Left ventricle myocardium inferior (tissue), 1 donor: ENCODE measurements around the gene TOR3A. TPM values are rescaled to one million over a fixed set of nuclear protein-coding genes. Genes with fewer than 3 reads are reported as not detected.
A peak's percentile ranks its signal among the peaks of the same experiment; 100 is the strongest.
"Not testable (repeated sequence)": the region's sequence is repeated elsewhere in the genome, so short reads cannot be mapped to it uniquely, and the experiment has no call there.

Experiments
- DNase-seq: peaks from one replicate; pipeline ENCODE4 v3.0.0-alpha.2; 2020
- H3K27ac ChIP-seq: fragments of 200-600 bp; replicated peaks from 2 replicates; pipeline ENCODE4 v1.8.0; 2021
- H3K27me3 ChIP-seq: fragments of 200-600 bp; 2 replicates; pipeline ENCODE4 v1.8.0; 2021; ENCODE audit warnings: low read depth
- H3K36me3 ChIP-seq: fragments of 200-600 bp; 2 replicates; pipeline ENCODE4 v1.8.0; 2021
- H3K4me1 ChIP-seq: fragments of 200-600 bp; 2 replicates; pipeline ENCODE4 v1.8.0; 2021
- H3K4me3 ChIP-seq: fragments of 200-600 bp; 2 replicates; pipeline ENCODE4 v1.8.0; 2021; ENCODE audit warnings: mild to moderate bottlenecking, moderate library complexity
- H3K9me3 ChIP-seq: fragments of 200-600 bp; replicated peaks from 2 replicates; pipeline ENCODE4 v1.8.0; 2021
- intact Hi-C: fragments of 100-400 bp; cut with micrococcal nuclease; formaldehyde crosslinking; loops from one replicate; pipeline ENCODE4 v1.11.0; 2022
- long read RNA-seq: library from polyadenylated mRNA; unstranded; transcript quantifications from one replicate; pipeline ENCODE4 v2.0.0, GENCODE V29; 2021
- total RNA-seq: library from RNA; stranded (reverse); fragmentation: NEBNext Ultra II Directional; extraction: Animal tissue kit (Norgen Biotek cat#: 25700); gene quantifications from one replicate; pipeline ENCODE4 v1.2.1, GENCODE V29; 2021
- TF ChIP-seq, protein P1 (sequence below): fragments of 200-600 bp; IDR thresholded peaks from 2 replicates; pipeline ENCODE4 v1.8.0; 2021; ENCODE audit warnings: antibody characterized with exemption, mild to moderate bottlenecking, borderline replicate concordance
- donor health status: DM: no; HTN: yes; CAD: no; lungs with severe emphysema.

The TOR3A gene, protein sequence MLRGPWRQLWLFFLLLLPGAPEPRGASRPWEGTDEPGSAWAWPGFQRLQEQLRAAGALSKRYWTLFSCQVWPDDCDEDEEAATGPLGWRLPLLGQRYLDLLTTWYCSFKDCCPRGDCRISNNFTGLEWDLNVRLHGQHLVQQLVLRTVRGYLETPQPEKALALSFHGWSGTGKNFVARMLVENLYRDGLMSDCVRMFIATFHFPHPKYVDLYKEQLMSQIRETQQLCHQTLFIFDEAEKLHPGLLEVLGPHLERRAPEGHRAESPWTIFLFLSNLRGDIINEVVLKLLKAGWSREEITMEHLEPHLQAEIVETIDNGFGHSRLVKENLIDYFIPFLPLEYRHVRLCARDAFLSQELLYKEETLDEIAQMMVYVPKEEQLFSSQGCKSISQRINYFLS
- total RNA-seq = 9.6 TPM
- long read RNA-seq, transcript TOR3A-203 (6 exons, 2,724 nt) = major isoform, 30 of 42 reads
- long read RNA-seq, partial matches to known transcripts = 3 of 42 reads
- long read RNA-seq, other reads (novel, unspliced or antisense) = 9 of 42 reads

DNA sequence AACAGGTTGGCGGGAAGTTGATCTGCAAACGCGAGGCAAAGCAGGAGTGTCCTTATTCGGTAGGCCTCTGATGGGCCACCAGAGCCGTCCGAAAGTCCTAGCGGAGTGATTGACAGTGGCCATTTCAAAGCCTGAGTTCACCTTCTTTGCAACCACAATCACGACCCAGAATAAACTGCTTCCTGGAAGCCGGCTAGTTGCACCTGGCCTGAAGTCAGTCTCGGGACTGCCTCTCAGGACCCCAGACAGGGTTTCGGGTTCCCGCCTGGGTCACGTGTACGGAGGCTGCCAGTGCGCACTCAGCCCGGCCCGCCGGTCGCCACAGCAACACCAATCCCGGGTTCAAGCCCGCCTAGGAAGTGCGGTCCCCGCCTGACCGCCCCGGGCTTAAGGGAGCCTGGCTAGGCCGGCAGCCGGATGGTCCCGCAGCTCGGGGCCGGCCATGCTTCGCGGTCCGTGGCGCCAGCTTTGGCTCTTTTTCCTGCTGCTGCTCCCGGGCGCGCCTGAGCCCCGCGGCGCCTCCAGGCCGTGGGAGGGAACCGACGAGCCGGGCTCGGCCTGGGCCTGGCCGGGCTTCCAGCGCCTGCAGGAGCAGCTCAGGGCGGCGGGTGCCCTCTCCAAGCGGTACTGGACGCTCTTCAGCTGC lies at the start of gene TOR3A:
TSS of gene TOR3A (plus strand) at position 384 of the 646 bp plus-strand sequence. CDS start at position 443, 59 bp downstream.
- peak within 1 kb of the TSS; percentile 81 for H3K27ac ChIP-seq
- DNase-seq = peak; percentile 92
- TF ChIP-seq, protein P1, sequence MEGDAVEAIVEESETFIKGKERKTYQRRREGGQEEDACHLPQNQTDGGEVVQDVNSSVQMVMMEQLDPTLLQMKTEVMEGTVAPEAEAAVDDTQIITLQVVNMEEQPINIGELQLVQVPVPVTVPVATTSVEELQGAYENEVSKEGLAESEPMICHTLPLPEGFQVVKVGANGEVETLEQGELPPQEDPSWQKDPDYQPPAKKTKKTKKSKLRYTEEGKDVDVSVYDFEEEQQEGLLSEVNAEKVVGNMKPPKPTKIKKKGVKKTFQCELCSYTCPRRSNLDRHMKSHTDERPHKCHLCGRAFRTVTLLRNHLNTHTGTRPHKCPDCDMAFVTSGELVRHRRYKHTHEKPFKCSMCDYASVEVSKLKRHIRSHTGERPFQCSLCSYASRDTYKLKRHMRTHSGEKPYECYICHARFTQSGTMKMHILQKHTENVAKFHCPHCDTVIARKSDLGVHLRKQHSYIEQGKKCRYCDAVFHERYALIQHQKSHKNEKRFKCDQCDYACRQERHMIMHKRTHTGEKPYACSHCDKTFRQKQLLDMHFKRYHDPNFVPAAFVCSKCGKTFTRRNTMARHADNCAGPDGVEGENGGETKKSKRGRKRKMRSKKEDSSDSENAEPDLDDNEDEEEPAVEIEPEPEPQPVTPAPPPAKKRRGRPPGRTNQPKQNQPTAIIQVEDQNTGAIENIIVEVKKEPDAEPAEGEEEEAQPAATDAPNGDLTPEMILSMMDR = no peak
- peaks cover 27% of the 10 kb centered on the region for H3K4me1 ChIP-seq
- H3K4me3 ChIP-seq = peak within 1 kb of the TSS; percentile 83
- H3K27me3 ChIP-seq = no peaks in the 10 kb centered on the region
- H3K36me3 ChIP-seq = peaks cover 16% of the 10 kb centered on the region
- intact Hi-C loops = loop anchor here (5.0 kb wide), 1 partner anchor 285 kb away; the partner anchor contains the start of gene AXDND1
- H3K9me3 ChIP-seq = no peaks in the 10 kb centered on the region

GRCh38 chr1:179034720-179035119 lies 47.1 kb upstream of the TOR3A start:
- TF ChIP-seq, protein P1 = no peak
- DNase-seq = no peak
- no peaks in the 10 kb centered on the region for H3K27me3 ChIP-seq
- intact Hi-C loops = no loop called here
- H3K4me3 ChIP-seq = no peak overlapping the region
- peaks cover 77% of the 10 kb centered on the region for H3K4me1 ChIP-seq
- no peaks in the 10 kb centered on the region for H3K36me3 ChIP-seq
- H3K9me3 ChIP-seq = no peaks in the 10 kb centered on the region
- peak overlapping the region; percentile 31 for H3K27ac ChIP-seq

DNA sequence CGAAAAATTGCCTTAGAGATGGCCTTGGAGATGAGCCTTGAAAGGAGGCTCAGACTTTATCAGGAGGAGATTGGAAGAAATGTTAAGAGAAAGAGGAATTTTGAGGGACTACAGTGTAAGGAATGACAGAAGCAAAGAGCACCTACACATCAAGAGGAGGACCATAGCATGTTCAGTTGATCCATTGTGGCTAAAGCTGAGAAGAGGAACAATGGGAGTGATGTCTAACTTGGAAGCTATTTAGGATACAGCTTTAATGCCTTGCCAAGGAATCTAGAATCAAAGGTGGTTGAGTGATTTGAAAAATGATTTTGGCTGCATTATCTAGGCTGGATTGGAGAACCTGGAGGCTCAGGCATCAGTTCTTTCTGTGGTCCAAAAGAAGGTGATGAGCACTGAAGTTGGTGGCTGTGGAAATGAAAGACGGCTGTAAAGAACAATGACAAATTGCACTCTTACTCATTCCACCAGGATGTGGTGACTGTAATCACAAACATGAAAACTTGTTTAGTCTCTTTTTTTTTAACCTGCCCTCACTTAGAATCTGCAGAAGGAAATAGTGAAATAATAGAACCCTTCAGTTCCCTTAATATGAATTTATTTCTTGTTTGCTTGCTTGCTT lies 44.9 kb upstream of the TOR3A start:
- Histone ChIP-seq H3K4me3 (no peak overlapping the region), H3K4me1 (peaks cover 59% of the 10 kb centered on the region), H3K9me3 (no peaks in the 10 kb centered on the region), H3K36me3 (no peaks in the 10 kb centered on the region), H3K27me3 (no peaks in the 10 kb centered on the region), H3K27ac (no peak overlapping the region)
- TF ChIP-seq, protein P1 = no peak
- DNase-seq = no peak
- intact Hi-C loops = no loop called here

DNA sequence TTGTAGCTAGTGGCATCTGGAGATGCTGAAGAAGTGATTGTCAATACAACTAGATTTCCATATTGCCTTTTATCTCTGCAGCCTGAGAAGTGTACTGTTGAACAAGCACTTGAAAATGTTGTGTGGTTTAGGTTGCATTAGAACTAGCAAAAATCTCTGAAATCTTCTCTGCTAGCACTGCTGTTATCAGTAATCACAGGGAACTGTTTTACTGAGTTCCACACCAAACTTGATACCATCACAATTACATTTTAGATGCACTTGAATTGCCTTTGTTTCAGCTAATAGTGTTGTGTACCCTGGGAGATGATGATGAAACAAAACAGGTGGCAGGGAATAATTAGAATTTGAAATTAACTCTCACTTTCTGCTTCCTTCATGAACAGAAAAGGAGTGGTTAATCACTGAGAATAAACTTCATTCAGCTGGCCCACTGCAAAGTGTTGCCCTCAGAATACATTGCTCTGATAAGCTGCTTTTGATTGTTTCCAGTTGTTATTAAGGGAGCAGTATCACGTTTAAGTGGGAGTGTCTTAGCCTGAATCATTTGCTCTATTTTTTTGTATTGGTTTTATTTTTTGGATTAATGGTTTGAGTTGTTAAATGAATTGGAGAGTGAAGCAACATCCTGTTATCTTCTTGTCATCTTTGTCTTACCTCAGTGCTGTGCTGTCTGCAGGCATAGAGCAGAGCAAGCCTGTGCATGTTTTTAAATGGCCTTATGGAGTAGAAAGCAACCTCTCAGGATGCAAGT lies 43.2 kb upstream of the TOR3A start:
- intact Hi-C loops = no loop called here
- no peak overlapping the region for H3K4me3 ChIP-seq
- H3K9me3 ChIP-seq = no peaks in the 10 kb centered on the region
- no peak for DNase-seq
- H3K36me3 ChIP-seq = no peaks in the 10 kb centered on the region
- H3K4me1 ChIP-seq = peaks cover 42% of the 10 kb centered on the region
- no peak overlapping the region for H3K27ac ChIP-seq
- no peaks in the 10 kb centered on the region for H3K27me3 ChIP-seq
- TF ChIP-seq, protein P1 = no peak

GRCh38 chr1:179039502-179040174 lies 42.2 kb upstream of the TOR3A start:
- H3K4me3 ChIP-seq, intact Hi-C loops, H3K9me3 ChIP-seq, H3K27me3 ChIP-seq, H3K36me3 ChIP-seq, DNase-seq, H3K27ac ChIP-seq: not testable (repeated sequence)
- H3K4me1 ChIP-seq = peaks cover 32% of the 10 kb centered on the region

- H3K36me3 ChIP-seq, H3K4me3 ChIP-seq, H3K9me3 ChIP-seq, intact Hi-C loops, H3K27me3 ChIP-seq, DNase-seq, H3K27ac ChIP-seq: not testable (repeated sequence)
- H3K4me1 ChIP-seq = peaks cover 27% of the 10 kb centered on the region
Measured at GRCh38 chr1:179040175-179040551, 41.7 kb upstream of the TOR3A start.
